AG04450 (cell line): Measurements from ENCODE around the gene ZCCHC3. TPM values are rescaled to one million over a fixed set of nuclear protein-coding genes. Genes with fewer than 3 reads are reported as not detected.

Source experiments
- CTCF ChIA-PET: fragments of 300-600, 350-600 bp; formaldehyde crosslinking; extraction: SDS; loops from one replicate; lab custom pipeline; 2022; ENCODE audit warnings: antibody characterized with exemption, inconsistent platforms; lab: Charles Lee
- POLR2A ChIA-PET: fragments of 350-600 bp; formaldehyde crosslinking; extraction: SDS; loops from one replicate; lab custom pipeline; 2021; ENCODE audit warnings: antibody characterized with exemption, inconsistent platforms; lab: Yijun Ruan, JAX
- DNase-seq: peaks from one replicate; pipeline ENCODE4 v3.0.0-alpha.2; 2011; ENCODE audit warnings: low read depth, low spot score
- H3K27ac ChIP-seq: one replicate; pipeline ENCODE4 v1.5.1; 2012; ENCODE audit warnings: low read depth, low read length, control low read depth
- H3K27me3 ChIP-seq: one replicate; pipeline ENCODE4 v1.6.0; 2012; ENCODE audit warnings: low read length; ENCODE audit not compliant: control insufficient read depth, insufficient read depth
- H3K4me3 ChIP-seq: 2 replicates; pipeline ENCODE4 v1.5.1; 2011; ENCODE audit warnings: mild to moderate bottlenecking, low read depth, low read length, control low read depth
- H3K9me3 ChIP-seq: 2 replicates; pipeline ENCODE4 v1.5.1; 2012; ENCODE audit warnings: low read length; ENCODE audit not compliant: control insufficient read depth, insufficient read depth
- CTCF ChIP-seq: IDR thresholded peaks from 2 replicates; pipeline ENCODE4 v1.5.1; 2011; ENCODE audit warnings: low read depth, low read length, control low read depth, inconsistent platforms
- polyA plus RNA-seq: library from polyadenylated mRNA; depleted of rRNA; stranded (reverse); fragments of >200 nt; gene quantifications from 2 replicates; pipeline ENCODE4 v1.2.3, GENCODE V29; 2011

Gene ZCCHC3
- polyA plus RNA-seq, 1 experiment, result 15.4 TPM

DNA sequence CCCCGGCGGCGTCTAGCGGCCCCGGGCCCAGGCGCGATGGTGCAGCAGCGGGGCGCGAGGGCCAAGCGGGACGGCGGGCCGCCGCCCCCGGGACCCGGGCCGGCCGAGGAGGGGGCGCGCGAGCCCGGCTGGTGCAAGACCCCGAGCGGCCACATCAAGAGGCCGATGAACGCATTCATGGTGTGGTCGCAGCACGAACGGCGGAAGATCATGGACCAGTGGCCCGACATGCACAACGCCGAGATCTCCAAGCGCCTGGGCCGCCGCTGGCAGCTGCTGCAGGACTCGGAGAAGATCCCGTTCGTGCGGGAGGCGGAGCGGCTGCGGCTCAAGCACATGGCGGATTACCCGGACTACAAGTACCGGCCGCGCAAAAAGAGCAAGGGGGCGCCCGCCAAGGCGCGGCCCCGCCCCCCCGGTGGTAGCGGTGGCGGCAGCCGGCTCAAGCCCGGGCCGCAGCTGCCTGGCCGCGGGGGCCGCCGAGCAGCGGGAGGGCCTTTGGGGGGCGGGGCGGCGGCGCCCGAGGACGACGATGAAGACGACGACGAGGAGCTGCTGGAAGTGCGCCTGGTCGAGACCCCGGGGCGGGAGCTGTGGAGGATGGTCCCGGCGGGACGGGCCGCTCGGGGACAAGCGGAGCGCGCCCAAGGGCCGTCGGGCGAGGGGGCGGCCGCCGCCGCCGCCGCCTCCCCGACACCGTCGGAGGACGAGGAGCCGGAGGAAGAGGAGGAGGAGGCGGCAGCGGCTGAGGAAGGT lies 28.7 kb downstream of the ZCCHC3 start:
- no peak for DNase-seq
- POLR2A ChIA-PET, result interaction anchor here (0.6 to 2.7 kb wide), 6 partner anchors 13 to 65 kb away, joined by 3 to 13 read pairs (median 6); partner anchors contain the start of genes NRSN2 and ZCCHC3

DNA sequence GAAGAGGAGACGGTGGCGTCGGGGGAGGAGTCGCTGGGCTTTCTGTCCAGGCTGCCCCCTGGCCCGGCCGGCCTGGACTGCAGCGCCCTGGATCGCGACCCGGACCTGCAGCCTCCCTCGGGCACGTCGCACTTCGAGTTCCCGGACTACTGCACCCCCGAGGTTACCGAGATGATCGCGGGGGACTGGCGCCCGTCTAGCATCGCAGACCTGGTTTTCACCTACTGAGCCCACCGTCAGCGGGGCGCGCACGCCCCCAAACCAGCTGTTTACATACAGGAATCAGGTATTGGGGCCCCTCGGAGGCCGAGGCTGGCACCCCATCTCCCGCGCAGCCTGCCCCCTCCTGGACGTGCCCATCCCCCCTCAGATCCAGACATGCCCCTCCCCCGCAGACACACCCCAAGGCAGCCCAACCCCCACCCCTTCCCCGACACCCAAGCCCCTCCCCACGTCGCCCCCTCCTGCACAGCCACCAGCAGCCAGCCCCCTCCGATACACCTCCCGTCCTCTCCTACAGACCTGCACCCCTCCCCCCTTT lies 29.3 kb downstream of the ZCCHC3 start:
- no peaks in the 10 kb centered on the region for H3K27me3 ChIP-seq
- peak overlapping the region; percentile 61 for H3K27ac ChIP-seq
- ChIA-PET POLR2A (interaction anchor here (0.6 to 1.4 kb wide), 3 partner anchors 21 to 64 kb away, joined by 6 to 9 read pairs (median 7); partner anchors contain the start of genes NRSN2 and ZCCHC3), CTCF (no interaction called here)
- H3K4me3 ChIP-seq, result peak overlapping the region; percentile 90
- no peak for DNase-seq
- no peak for TF ChIP-seq CTCF
- no peaks in the 10 kb centered on the region for H3K9me3 ChIP-seq

More for the DNA sequence above, 28.7 kb downstream of the ZCCHC3 start:
- Histone ChIP-seq H3K27ac (peak overlapping the region; percentile 61), H3K9me3 (no peaks in the 10 kb centered on the region), H3K4me3 (peak overlapping the region; percentile 90), H3K27me3 (no peaks in the 10 kb centered on the region)
- no peak for TF ChIP-seq CTCF
- CTCF ChIA-PET, result interaction anchor here (0.6 kb wide), 1 partner anchor 61 kb away, joined by 7 read pairs; no protein-coding TSS in a partner anchor

GRCh38 chr20:327186-328026 lies 30.0 kb downstream of the ZCCHC3 start:
- peak; percentile 90 for DNase-seq
- ChIA-PET CTCF (interaction anchor here (0.6 to 1.0 kb wide), 2 partner anchors 9 to 58 kb away, joined by 4 to 5 read pairs; no protein-coding TSS in a partner anchor), POLR2A (interaction anchor here (0.8 kb wide), 1 partner anchor 11 kb away, joined by 7 read pairs; no protein-coding TSS in a partner anchor)
- Histone ChIP-seq H3K27ac (peak overlapping the region; percentile 57), H3K9me3 (no peaks in the 10 kb centered on the region), H3K27me3 (no peaks in the 10 kb centered on the region), H3K4me3 (peak overlapping the region; percentile 90)
- no peak for TF ChIP-seq CTCF

- Histone ChIP-seq H3K27me3 (no peaks in the 10 kb centered on the region), H3K27ac (peak overlapping the region; percentile 21), H3K9me3 (no peaks in the 10 kb centered on the region), H3K4me3 (peak overlapping the region; percentile 90)
- POLR2A ChIA-PET, result interaction anchor here (0.8 kb wide), 1 partner anchor 12 kb away, joined by 7 read pairs; no protein-coding TSS in a partner anchor
- no peak for TF ChIP-seq CTCF
- DNase-seq, result no peak
- CTCF ChIA-PET, result interaction anchor here (0.6 to 3.4 kb wide), 3 partner anchors 10 to 59 kb away, joined by 4 to 44 read pairs (median 5); partner anchors contain the start of gene NRSN2
Observed at GRCh38 chr20:328027-328974, 30.9 kb downstream of the ZCCHC3 start.
